ENCODE measurements around the gene C16orf90. TPM values are rescaled to one million over a fixed set of nuclear protein-coding genes. Genes with fewer than 3 reads are reported as not detected.
"Not testable (repeated sequence)": the region's sequence is repeated elsewhere in the genome, so short reads cannot be mapped to it uniquely, and the experiment has no call there.

The C16orf90 gene
- total RNA-seq, 1 donor from 2014 or later = not detected

DNA sequence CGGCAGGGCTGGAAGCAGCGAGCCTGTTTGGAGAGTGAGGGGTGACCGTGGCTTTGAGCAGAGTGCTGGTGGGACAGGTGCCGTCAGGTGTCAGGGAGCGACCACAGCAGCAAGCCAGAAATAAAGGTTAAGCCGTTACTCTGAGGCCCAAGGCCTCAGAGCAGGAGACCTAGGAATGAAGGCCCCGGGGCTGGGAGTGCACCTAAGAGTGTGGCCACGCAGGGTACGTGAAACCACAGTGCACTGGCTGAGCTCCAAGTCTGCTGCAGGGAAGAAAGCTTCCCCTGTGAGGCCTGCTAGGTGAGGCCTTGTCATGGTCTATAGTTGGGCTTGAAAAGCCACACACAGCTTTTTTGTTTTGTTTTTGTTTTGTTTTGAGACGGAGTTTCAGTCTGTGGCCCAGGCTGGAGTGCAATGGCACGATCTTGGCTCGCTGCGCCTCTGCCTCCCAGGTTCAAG lies 14.2 kb upstream of the C16orf90 start:
- Histone ChIP-seq H3K4me1 (no peaks in the 10 kb centered on the region), H3K27me3 (no peaks in the 10 kb centered on the region), H2AFZ (replicated peaks) (no peak overlapping the region), H3K79me2 (ENCODE audit: low read depth) (no peaks in the 10 kb centered on the region), H3F3A (ENCODE audit: low read depth) (no peaks in the 10 kb centered on the region), H3K9me3 (ENCODE audit: low read depth) (no peaks in the 10 kb centered on the region), H3K9ac (no peak overlapping the region), H3K36me3 (no peaks in the 10 kb centered on the region), H4K20me1 (ENCODE audit: low read depth) (no peaks in the 10 kb centered on the region), H3K4me2 (no peak overlapping the region), H3K27ac (no peak overlapping the region), H3K4me3 (no peak overlapping the region)
- no peak overlapping the region for H3K27ac Mint-ChIP-seq
- H3K27me3 Mint-ChIP-seq (ENCODE audit: insufficient read depth, low read depth) = no peaks in the 10 kb centered on the region
- no peak for DNase-seq (ENCODE audit: low spot score)
- H3K4me1 Mint-ChIP-seq = no peaks in the 10 kb centered on the region
- H3K4me3 Mint-ChIP-seq = no peak overlapping the region
- peaks cover 32% of the 10 kb centered on the region for H3K36me3 Mint-ChIP-seq
- TF ChIP-seq CTCF (IDR thresholded peaks at IDR 0.05) (no peak), EZH2phosphoT487 (IDR thresholded peaks at IDR 0.05) (no peak)
- no peaks in the 10 kb centered on the region for H3K9me3 Mint-ChIP-seq

DNA sequence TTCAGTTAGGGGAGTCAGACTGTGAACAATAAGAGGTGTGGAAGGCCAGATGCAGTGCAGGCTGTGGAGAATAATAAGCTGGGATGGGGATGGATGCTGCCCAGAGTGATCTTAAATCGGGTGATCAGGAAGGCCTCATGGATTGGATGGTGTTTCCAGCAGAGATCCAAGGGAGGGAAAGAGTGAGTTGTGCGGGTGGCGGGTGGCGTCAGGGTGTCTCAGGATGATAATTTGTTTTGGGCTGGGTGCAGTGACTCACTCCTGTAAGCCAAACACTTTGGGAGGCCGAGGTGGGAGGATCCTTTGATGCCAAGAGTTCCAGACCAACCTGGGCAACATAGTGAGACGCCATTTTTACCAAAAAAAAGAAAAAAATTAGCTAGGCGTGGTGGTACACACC lies 13.4 kb upstream of the C16orf90 start:
- Histone ChIP-seq H3F3A (ENCODE audit: low read depth) (no peaks in the 10 kb centered on the region), H3K27ac (no peak overlapping the region), H3K79me2 (ENCODE audit: low read depth) (peaks cover 2% of the 10 kb centered on the region), H3K4me1 (no peaks in the 10 kb centered on the region), H2AFZ (replicated peaks) (no peak overlapping the region), H3K4me2 (no peak overlapping the region), H4K20me1 (ENCODE audit: low read depth) (no peaks in the 10 kb centered on the region), H3K27me3 (no peaks in the 10 kb centered on the region), H3K36me3 (no peaks in the 10 kb centered on the region), H3K9me3 (ENCODE audit: low read depth) (no peaks in the 10 kb centered on the region), H3K4me3 (no peak overlapping the region), H3K9ac (no peak overlapping the region)
- no peak for TF ChIP-seq EZH2phosphoT487 (IDR thresholded peaks at IDR 0.05)
- no peak for TF ChIP-seq CTCF (IDR thresholded peaks at IDR 0.05)
- TF ChIP-seq EZH2 (IDR thresholded peaks at IDR 0.05) = no peak
- H3K27ac Mint-ChIP-seq = no peak overlapping the region
- DNase-seq (ENCODE audit: low spot score) = no peak
- no peaks in the 10 kb centered on the region for H3K4me1 Mint-ChIP-seq
- H3K27me3 Mint-ChIP-seq (ENCODE audit: insufficient read depth, low read depth) = no peaks in the 10 kb centered on the region
- H3K36me3 Mint-ChIP-seq = peaks cover 32% of the 10 kb centered on the region
- no peaks in the 10 kb centered on the region for H3K9me3 Mint-ChIP-seq
- no peak overlapping the region for H3K4me3 Mint-ChIP-seq

DNA sequence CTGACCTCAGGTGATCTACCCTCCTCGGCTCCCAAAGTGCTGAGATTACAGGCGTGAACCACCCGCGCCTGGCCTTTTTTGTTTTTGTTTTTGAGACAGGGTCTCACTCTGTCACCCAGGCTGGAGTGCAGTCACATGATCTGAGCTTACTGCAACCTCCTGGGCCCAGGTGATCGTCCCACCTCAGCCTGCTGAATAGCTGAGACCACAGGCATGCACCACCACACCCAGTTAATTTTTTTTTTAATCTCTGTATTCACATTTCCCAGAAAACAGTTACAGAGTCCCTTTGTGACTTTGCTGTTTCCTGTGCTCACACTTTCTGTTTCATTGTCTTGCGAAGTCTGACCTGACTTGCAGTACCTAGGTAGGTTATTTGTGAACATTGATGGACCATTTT lies 8.2 kb upstream of the C16orf90 start:
- H3K27me3 Mint-ChIP-seq (ENCODE audit: insufficient read depth, low read depth) = peaks cover 8% of the 10 kb centered on the region
- Histone ChIP-seq H3K4me1 (peaks cover 14% of the 10 kb centered on the region), H3K36me3 (no peaks in the 10 kb centered on the region), H4K20me1 (ENCODE audit: low read depth) (no peaks in the 10 kb centered on the region), H3K79me2 (ENCODE audit: low read depth) (peaks cover 24% of the 10 kb centered on the region), H2AFZ (replicated peaks) (no peak overlapping the region), H3F3A (ENCODE audit: low read depth) (peaks cover 17% of the 10 kb centered on the region), H3K27me3 (peaks cover 6% of the 10 kb centered on the region), H3K9me3 (ENCODE audit: low read depth) (no peaks in the 10 kb centered on the region), H3K4me2 (no peak overlapping the region), H3K9ac (no peak overlapping the region), H3K27ac (no peak overlapping the region), H3K4me3 (no peak overlapping the region)
- peaks cover 2% of the 10 kb centered on the region for H3K9me3 Mint-ChIP-seq
- no peak for DNase-seq (ENCODE audit: low spot score)
- TF ChIP-seq EZH2 (IDR thresholded peaks at IDR 0.05) (no peak), EZH2phosphoT487 (IDR thresholded peaks at IDR 0.05) (no peak)
- H3K4me1 Mint-ChIP-seq = peaks cover 16% of the 10 kb centered on the region
- no peak overlapping the region for H3K27ac Mint-ChIP-seq
- H3K36me3 Mint-ChIP-seq = peaks cover 12% of the 10 kb centered on the region
- no peak overlapping the region for H3K4me3 Mint-ChIP-seq

DNA sequence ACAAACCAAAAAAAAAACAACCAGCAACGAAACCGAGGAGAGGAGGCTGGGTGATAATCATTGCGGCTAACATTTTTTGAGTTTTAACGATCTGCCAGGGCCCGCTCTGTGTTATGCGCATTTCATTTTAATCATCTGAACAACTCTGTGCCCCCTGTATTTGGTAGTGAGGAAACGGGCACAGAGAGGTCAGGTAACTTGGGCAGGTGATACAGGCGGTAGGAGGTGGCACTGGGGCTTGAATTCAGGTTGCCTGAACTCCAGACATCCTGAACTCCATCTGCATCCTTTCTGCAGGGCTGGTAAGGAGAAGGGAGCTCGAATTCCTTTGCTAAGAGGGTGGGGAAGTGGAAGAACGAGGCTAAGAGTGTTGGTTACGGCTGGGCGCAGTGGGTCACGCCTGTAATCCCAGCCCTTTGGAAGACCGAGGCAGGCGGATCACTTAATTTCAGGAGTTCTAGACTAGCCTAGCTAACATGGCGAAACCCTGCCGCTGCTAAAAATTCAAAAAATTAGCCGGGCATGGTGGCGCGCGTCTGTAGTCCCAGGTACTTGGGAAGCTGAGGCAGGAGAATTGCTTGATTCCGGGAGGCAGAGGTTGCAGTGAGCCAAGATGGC lies 6.6 kb upstream of the C16orf90 start:
- Histone ChIP-seq H3K4me3 (peak overlapping the region; percentile 71), H3K9ac (peak overlapping the region; percentile 57), H3K79me2 (ENCODE audit: low read depth) (peaks cover 24% of the 10 kb centered on the region), H3K9me3 (ENCODE audit: low read depth) (no peaks in the 10 kb centered on the region), H3K27me3 (peaks cover 6% of the 10 kb centered on the region), H2AFZ (replicated peaks) (no peak overlapping the region), H3K4me1 (peaks cover 14% of the 10 kb centered on the region), H4K20me1 (ENCODE audit: low read depth) (no peaks in the 10 kb centered on the region), H3F3A (ENCODE audit: low read depth) (peaks cover 17% of the 10 kb centered on the region), H3K4me2 (peak overlapping the region; percentile 82), H3K27ac (no peak overlapping the region), H3K36me3 (no peaks in the 10 kb centered on the region)
- peaks cover 8% of the 10 kb centered on the region for H3K27me3 Mint-ChIP-seq (ENCODE audit: insufficient read depth, low read depth)
- H3K4me1 Mint-ChIP-seq = peaks cover 16% of the 10 kb centered on the region
- peak overlapping the region; percentile 11 for H3K27ac Mint-ChIP-seq
- no peak for DNase-seq (ENCODE audit: low spot score)
- peak overlapping the region; percentile 98 for H3K4me3 Mint-ChIP-seq
- no peak for TF ChIP-seq CTCF (IDR thresholded peaks at IDR 0.05)
- TF ChIP-seq EZH2phosphoT487 (IDR thresholded peaks at IDR 0.05) = no peak
- no peak for TF ChIP-seq EZH2 (IDR thresholded peaks at IDR 0.05)
- peaks cover 4% of the 10 kb centered on the region for H3K36me3 Mint-ChIP-seq
- H3K9me3 Mint-ChIP-seq = peaks cover 2% of the 10 kb centered on the region

GRCh38 chr16:3501412-3501761 lies 6.1 kb upstream of the C16orf90 start:
- Histone ChIP-seq H3K4me1 (peaks cover 14% of the 10 kb centered on the region), H3K9ac (peak overlapping the region; percentile 57), H3K79me2 (ENCODE audit: low read depth) (peaks cover 24% of the 10 kb centered on the region), H3K4me2 (peak overlapping the region; percentile 82), H3K27ac (peak overlapping the region; percentile 62), H3K4me3 (peak overlapping the region; percentile 71), H3F3A (ENCODE audit: low read depth) (peaks cover 17% of the 10 kb centered on the region), H2AFZ (replicated peaks) (peak overlapping the region; percentile 44)
- H3K27me3 ChIP-seq; DNase-seq (ENCODE audit: low spot score); H4K20me1 ChIP-seq (ENCODE audit: low read depth); H3K9me3 Mint-ChIP-seq; H3K9me3 ChIP-seq (ENCODE audit: low read depth); H3K36me3 Mint-ChIP-seq; H3K27me3 Mint-ChIP-seq (ENCODE audit: insufficient read depth, low read depth); H3K36me3 ChIP-seq: not testable (repeated sequence)
- Mint-ChIP-seq H3K4me3 (peak overlapping the region; percentile 98), H3K27ac (peak overlapping the region; percentile 94), H3K4me1 (peaks cover 16% of the 10 kb centered on the region)

Measured in neural progenitor cell (in vitro differentiated cells).